Placental pericyte (primary cell): ENCODE data around the gene PRAMEF18. TPM values are rescaled to one million over a fixed set of nuclear protein-coding genes. Genes with fewer than 3 reads are reported as not detected.

ENCODE experiments used
- total RNA-seq: library from RNA; depleted of rRNA; stranded (reverse); fragments of >200 nt; gene quantifications from 2 replicates; pipeline ENCODE4 v1.2.3, GENCODE V29; 2012

Gene PRAMEF18, protein sequence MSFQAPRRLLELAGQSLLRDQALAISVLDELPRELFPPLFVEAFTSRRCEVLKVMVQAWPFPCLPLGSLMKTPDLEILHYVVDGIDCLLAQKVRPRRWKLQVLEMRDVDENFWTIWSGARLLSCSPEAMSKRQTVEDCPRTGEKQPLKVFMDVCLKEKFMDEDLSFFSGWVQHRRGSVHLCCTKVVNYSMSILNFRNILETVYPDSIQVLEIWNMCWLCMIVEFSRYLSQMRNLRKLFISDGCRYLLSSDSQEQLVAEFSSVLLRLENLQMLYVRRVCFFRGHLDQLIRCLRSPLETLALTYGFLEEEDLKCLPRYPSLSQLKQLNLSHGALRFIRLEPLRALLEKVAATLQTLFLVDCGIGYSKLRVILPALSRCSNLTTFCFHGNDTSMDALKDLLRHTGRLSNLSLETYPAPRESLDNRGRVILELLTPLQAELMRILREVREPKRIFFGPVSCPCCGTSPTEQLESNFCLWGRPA
- total RNA-seq = not detected in 2 replicates

GRCh38 chr1:13225675-13226204 lies at the start of gene PRAMEF18:
PRAMEF18 (minus strand) TSS chr1:13226154; CDS start chr1:13226106, 48 bp downstream.

DNA sequence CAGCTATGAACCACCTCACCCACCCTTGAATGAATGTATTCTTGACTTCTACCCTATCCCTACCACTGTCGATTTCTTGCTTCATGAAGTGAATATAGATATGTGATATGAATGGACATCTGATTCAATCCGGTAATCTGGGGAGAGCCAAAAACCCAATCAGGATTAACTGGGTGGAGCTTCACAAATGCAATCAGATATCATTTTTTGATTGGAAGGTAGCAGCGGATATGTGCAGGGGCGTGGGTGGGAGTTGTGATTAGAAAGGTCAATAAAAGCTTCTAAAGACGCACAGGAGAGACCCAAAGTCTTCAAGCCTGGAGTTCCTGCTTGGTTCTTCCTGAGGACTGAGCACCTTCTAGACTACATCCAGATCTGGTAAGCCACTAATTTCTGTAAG lies 27.9 kb upstream of the PRAMEF18 start, which contains the start of gene PRAMEF5:
Gene PRAMEF5 (plus strand): TSS at position 301 of the 400 bp plus-strand sequence. CDS start 5,071 bp downstream, outside the sequence.

DNA sequence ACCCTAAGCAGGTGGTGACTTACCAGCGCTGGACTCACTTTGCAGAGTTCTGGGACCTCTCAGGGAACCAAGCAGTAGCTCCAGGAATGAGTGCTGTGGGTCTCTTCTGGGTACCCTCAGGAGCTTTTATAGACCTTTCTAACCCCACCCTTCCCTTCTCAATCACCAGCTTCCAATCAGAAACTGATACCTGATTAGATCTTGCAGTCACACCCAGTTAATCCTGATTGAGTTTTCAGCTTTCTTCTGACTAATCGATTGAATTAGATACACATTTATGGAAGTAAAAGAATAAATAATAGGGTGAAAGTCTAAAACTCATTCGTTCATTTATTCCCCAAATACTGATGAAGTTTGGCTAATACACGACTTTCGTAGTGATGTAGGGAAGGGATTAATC lies 24.6 kb downstream of the PRAMEF18 start, which contains the start of gene PRAMEF13:
Gene PRAMEF13 (minus strand): TSS at position 101 of the 400 bp plus-strand sequence. CDS start 1,820 bp downstream, outside the sequence.

Other genes with a start within 250 kb of the PRAMEF18 start
- not detected in 2 replicates for gene PRAMEF27, start 169.6 kb downstream of the PRAMEF18 start, total RNA-seq
- not detected in 2 replicates for gene HNRNPCL3, start 165.4 kb downstream of the PRAMEF18 start, total RNA-seq
- gene PRAMEF25, start 155.4 kb downstream of the PRAMEF18 start, total RNA-seq = not detected in 2 replicates
- gene HNRNPCL2, start 109.3 kb downstream of the PRAMEF18 start, total RNA-seq = not detected in 2 replicates
- gene PRAMEF26, start 70.1 kb downstream of the PRAMEF18 start, total RNA-seq = not detected in 2 replicates
- not detected in 2 replicates for gene HNRNPCL4, start 60.5 kb downstream of the PRAMEF18 start, total RNA-seq
- gene PRAMEF9, start 54.3 kb downstream of the PRAMEF18 start, total RNA-seq = not detected in 2 replicates
- gene PRAMEF13, start 24.7 kb downstream of the PRAMEF18 start, total RNA-seq = not detected in 2 replicates
- not detected in 2 replicates for gene PRAMEF5, start 28.0 kb upstream of the PRAMEF18 start, total RNA-seq
- gene PRAMEF8, start 59.0 kb upstream of the PRAMEF18 start, total RNA-seq = not detected in 2 replicates
- not detected in 2 replicates for gene PRAMEF33, start 77.4 kb upstream of the PRAMEF18 start, total RNA-seq
- gene PRAMEF15, start 89.4 kb upstream of the PRAMEF18 start, total RNA-seq = not detected in 2 replicates
- gene PRAMEF14, start 121.0 kb upstream of the PRAMEF18 start, total RNA-seq = not detected in 2 replicates
- not detected in 2 replicates for gene PRAMEF19, start 145.8 kb upstream of the PRAMEF18 start, total RNA-seq
- not detected in 2 replicates for gene PRAMEF17, start 163.5 kb upstream of the PRAMEF18 start, total RNA-seq
- gene PRAMEF20, start 184.3 kb upstream of the PRAMEF18 start, total RNA-seq = not detected in 2 replicates